T-helper 1 cell (primary cell): Measurements from ENCODE around the gene MED15.
A peak's percentile ranks its signal among the peaks of the same experiment; 100 is the strongest.

Experiments
- DNase-seq, 5 donors: peaks; one replicate each; pipeline ENCODE4 v3.0.0-alpha.2; 2012 to 2020

The MED15 gene

GRCh38 chr22:20554824-20555223 lies 47.4 kb downstream of the MED15 start:
- no peak for DNase-seq

GRCh38 chr22:20558534-20558933 lies 51.1 kb downstream of the MED15 start:
- no peak for DNase-seq

GRCh38 chr22:20559174-20559760 lies 51.9 kb downstream of the MED15 start:
- DNase-seq = no peak

- no peak for DNase-seq
These were observed 53.3 kb downstream of the MED15 start for GRCh38 chr22:20560716-20561115.

GRCh38 chr22:20561882-20562281 lies 54.5 kb downstream of the MED15 start:
- no peak for DNase-seq

GRCh38 chr22:20562607-20563465 lies 55.4 kb downstream of the MED15 start:
- DNase-seq = peak in 1 of 5 donors; percentile 20

- peak in 1 of 5 donors; percentile 20 for DNase-seq
These were observed 56.1 kb downstream of the MED15 start for GRCh38 chr22:20563466-20563906.

GRCh38 chr22:20563941-20564371 lies 56.5 kb downstream of the MED15 start:
- DNase-seq = no peak

- peak in 1 of 5 donors; percentile 45 for DNase-seq
These were observed 57.8 kb downstream of the MED15 start for GRCh38 chr22:20565079-20565734.

- no peak for DNase-seq
These were observed 58.4 kb downstream of the MED15 start for GRCh38 chr22:20565761-20566160.

- DNase-seq = peak; percentile 33 to 73 (median 64)
These were observed 59.2 kb downstream of the MED15 start for GRCh38 chr22:20566420-20567260.

- no peak for DNase-seq
These were observed 60.0 kb downstream of the MED15 start for GRCh38 chr22:20567371-20567847.

GRCh38 chr22:20567993-20568417 lies 60.6 kb downstream of the MED15 start:
- no peak for DNase-seq

GRCh38 chr22:20568502-20569058 lies 61.2 kb downstream of the MED15 start:
- DNase-seq = no peak

GRCh38 chr22:20569059-20570058 lies 61.9 kb downstream of the MED15 start:
- DNase-seq = peak; percentile 55 to 94 (median 74)

- DNase-seq = peak in 1 of 5 donors; percentile 41
These were observed 63.7 kb downstream of the MED15 start for GRCh38 chr22:20571078-20571503.

- peak in 4 of 5 donors; percentile 46 to 57 (median 54) for DNase-seq
These were observed 64.2 kb downstream of the MED15 start for GRCh38 chr22:20571531-20572007.

- DNase-seq = no peak
These were observed 64.9 kb downstream of the MED15 start for GRCh38 chr22:20572132-20572802.

- no peak for DNase-seq
These were observed 65.9 kb downstream of the MED15 start for GRCh38 chr22:20573176-20573832.
